ENCODE results near the gene SPECC1.

DNA sequence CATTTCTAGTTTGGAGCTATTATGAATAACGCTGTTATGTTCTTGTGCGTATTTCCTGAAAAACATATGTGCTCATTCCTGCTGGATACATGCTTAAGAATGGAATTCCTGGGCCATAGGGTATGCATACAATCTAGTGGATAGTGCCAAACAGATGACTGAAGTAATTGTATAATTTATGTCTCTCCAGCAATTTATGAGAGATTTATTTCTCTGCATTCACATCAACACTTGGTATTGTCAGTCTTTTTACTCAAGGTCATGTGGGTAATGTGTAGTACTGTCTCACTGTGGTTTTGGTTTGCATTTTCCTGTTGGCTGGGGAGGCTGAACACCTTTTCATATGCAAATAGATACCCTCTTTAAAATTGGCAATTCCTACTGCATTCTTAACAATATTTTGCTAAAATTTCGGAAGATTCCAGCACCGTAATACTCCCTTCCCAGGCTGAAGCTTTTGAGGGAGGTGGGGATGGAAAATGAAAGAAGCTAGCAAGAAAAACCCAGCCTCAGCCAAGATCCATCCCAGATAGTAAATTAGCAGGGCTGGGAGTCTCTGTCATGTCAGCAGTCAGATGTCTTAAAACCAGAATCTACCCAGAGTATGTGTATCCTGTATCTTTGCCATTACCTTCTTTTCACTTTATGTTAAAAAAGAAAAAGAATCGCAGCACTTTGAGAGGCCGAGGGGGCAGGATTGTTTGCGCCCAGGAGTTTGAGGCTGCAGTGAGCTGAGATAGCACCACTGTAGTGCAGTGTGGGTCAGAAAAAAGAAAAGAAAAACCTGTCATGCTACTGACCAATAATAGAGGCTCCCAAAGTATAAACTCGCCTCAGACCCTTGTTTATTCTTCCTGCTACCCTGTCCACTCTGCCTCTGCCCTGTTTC is 253.3 kb downstream of the SPECC1 start:
- TF ChIP-seq, protein P1, sequence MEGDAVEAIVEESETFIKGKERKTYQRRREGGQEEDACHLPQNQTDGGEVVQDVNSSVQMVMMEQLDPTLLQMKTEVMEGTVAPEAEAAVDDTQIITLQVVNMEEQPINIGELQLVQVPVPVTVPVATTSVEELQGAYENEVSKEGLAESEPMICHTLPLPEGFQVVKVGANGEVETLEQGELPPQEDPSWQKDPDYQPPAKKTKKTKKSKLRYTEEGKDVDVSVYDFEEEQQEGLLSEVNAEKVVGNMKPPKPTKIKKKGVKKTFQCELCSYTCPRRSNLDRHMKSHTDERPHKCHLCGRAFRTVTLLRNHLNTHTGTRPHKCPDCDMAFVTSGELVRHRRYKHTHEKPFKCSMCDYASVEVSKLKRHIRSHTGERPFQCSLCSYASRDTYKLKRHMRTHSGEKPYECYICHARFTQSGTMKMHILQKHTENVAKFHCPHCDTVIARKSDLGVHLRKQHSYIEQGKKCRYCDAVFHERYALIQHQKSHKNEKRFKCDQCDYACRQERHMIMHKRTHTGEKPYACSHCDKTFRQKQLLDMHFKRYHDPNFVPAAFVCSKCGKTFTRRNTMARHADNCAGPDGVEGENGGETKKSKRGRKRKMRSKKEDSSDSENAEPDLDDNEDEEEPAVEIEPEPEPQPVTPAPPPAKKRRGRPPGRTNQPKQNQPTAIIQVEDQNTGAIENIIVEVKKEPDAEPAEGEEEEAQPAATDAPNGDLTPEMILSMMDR (IDR thresholded peaks at IDR 0.05; ENCODE audit: insufficient read depth, low read depth, low read length): no peak
- TF ChIP-seq EZH2 (IDR thresholded peaks at IDR 0.05; ENCODE audit: insufficient read depth, low read length): no peak

Measured in astrocyte (in vitro differentiated cells and primary cell).